ENCODE results near the gene SMAD6. TPM values are rescaled to one million over a fixed set of nuclear protein-coding genes. Genes with fewer than 3 reads are reported as not detected.

SMAD6 gene
- total and polyA plus RNA-seq, 10 of the 15 experiments (the other 5 are each of a cell fraction or from before 2014, with no cell fraction given) = under 0.01 to 0.10 (median 0.03) TPM; not detected in 7

DNA sequence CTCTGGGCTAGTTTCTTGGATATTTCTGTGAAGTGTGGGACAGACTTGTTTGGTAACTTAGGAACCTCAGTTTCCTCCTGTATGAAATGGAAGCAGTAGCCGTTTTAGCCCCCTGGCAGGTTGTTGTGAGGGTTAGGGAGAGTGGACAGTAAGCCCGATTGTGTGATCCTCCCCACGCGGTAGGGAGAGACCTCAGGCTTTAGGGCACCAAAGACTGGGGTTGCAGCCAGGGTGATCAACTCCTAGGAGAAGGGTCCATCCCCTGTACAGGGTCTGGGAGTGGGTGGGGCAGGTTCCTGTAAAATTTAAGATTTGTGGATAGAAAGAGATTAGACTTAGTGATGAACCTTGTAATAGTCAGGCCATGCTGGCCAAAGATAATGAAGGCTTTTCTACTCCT, 120.5 kb downstream of the SMAD6 start:
- RAD21 ChIA-PET (ENCODE audit: unreplicated experiment) = no interaction called here
- H3K4me1 ChIP-seq (ENCODE audit: control insufficient read depth, insufficient read depth, low read length) = no peaks in the 10 kb centered on the region
- SMC1A ChIA-PET (ENCODE audit: uncharacterized antibody, unreplicated experiment) = no interaction called here
- no peak overlapping the region for H3K9ac ChIP-seq (ENCODE audit: control insufficient read depth, insufficient read depth, low read length)
- intact Hi-C loops (cut with micrococcal nuclease; ENCODE audit: unreplicated experiment) = no loop called here
- H3K36me3 ChIP-seq (ENCODE audit: control insufficient read depth in 2 of 2, insufficient read depth in 2 of 2, low read length in 1 of 2) = no peaks in the 10 kb centered on the region
- H3K4me3 ChIP-seq = no peak overlapping the region
- H3K4me2 ChIP-seq (ENCODE audit: control insufficient read depth, insufficient read depth) = no peak overlapping the region
- no peaks in the 10 kb centered on the region; a peak in 1 of 4 replicates for H3K27me3 ChIP-seq (replicated peaks in 1 of 2; ENCODE audit: control insufficient read depth in 2 of 2, insufficient read depth in 2 of 2, low read length in 1 of 2)
- WGBS (ENCODE audit: insufficient coverage, insufficient replicate concordance, low lambda C conversion rate, missing lambda C conversion rate) = 58% methylated on average over 4 of the region's 4 CpGs
- POLR2A ChIA-PET = no interaction called here
- no peaks in the 10 kb centered on the region for H3K9me3 ChIP-seq (replicated peaks; ENCODE audit: control insufficient read depth, insufficient read depth, low read length)
- no peaks in the 10 kb centered on the region for H4K20me1 ChIP-seq (ENCODE audit: control insufficient read depth, insufficient read depth)
- ATAC-seq (no peak), FAIRE-seq (no peak), DNase-seq (ENCODE audit: low read depth, low spot score) (no peak)
- TF ChIP-seq, protein P1, sequence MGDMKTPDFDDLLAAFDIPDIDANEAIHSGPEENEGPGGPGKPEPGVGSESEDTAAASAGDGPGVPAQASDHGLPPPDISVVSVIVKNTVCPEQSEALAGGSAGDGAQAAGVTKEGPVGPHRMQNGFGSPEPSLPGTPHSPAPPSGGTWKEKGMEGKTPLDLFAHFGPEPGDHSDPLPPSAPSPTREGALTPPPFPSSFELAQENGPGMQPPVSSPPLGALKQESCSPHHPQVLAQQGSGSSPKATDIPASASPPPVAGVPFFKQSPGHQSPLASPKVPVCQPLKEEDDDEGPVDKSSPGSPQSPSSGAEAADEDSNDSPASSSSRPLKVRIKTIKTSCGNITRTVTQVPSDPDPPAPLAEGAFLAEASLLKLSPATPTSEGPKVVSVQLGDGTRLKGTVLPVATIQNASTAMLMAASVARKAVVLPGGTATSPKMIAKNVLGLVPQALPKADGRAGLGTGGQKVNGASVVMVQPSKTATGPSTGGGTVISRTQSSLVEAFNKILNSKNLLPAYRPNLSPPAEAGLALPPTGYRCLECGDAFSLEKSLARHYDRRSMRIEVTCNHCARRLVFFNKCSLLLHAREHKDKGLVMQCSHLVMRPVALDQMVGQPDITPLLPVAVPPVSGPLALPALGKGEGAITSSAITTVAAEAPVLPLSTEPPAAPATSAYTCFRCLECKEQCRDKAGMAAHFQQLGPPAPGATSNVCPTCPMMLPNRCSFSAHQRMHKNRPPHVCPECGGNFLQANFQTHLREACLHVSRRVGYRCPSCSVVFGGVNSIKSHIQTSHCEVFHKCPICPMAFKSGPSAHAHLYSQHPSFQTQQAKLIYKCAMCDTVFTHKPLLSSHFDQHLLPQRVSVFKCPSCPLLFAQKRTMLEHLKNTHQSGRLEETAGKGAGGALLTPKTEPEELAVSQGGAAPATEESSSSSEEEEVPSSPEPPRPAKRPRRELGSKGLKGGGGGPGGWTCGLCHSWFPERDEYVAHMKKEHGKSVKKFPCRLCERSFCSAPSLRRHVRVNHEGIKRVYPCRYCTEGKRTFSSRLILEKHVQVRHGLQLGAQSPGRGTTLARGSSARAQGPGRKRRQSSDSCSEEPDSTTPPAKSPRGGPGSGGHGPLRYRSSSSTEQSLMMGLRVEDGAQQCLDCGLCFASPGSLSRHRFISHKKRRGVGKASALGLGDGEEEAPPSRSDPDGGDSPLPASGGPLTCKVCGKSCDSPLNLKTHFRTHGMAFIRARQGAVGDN (IDR thresholded peaks at IDR 0.05) = no peak
- TF ChIP-seq SMARCA5 (IDR thresholded peaks at IDR 0.05) (no peak), ZNF384 (IDR thresholded peaks at IDR 0.05; ENCODE audit: borderline replicate concordance, low read depth, low read length) (no peak), NFIC (IDR thresholded peaks at IDR 0.05; ENCODE audit: low read depth, low read length) (no peak), ZSCAN29 (IDR thresholded peaks at IDR 0.05) (no peak), ZNF24 (IDR thresholded peaks at IDR 0.05) (no peak), JUND (IDR thresholded peaks at IDR 0.05; ENCODE audit: low read depth, low read length) (no peak), ESRRA (IDR thresholded peaks at IDR 0.05; ENCODE audit: low read length) (no peak), TARDBP (IDR thresholded peaks at IDR 0.05; ENCODE audit: borderline replicate concordance) (no peak)
- TF ChIP-seq, protein P2, sequence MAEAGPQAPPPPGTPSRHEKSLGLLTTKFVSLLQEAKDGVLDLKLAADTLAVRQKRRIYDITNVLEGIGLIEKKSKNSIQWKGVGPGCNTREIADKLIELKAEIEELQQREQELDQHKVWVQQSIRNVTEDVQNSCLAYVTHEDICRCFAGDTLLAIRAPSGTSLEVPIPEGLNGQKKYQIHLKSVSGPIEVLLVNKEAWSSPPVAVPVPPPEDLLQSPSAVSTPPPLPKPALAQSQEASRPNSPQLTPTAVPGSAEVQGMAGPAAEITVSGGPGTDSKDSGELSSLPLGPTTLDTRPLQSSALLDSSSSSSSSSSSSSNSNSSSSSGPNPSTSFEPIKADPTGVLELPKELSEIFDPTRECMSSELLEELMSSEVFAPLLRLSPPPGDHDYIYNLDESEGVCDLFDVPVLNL (IDR thresholded peaks at IDR 0.05; ENCODE audit: low read depth, low read length) = no peak
- TF ChIP-seq, protein P3, sequence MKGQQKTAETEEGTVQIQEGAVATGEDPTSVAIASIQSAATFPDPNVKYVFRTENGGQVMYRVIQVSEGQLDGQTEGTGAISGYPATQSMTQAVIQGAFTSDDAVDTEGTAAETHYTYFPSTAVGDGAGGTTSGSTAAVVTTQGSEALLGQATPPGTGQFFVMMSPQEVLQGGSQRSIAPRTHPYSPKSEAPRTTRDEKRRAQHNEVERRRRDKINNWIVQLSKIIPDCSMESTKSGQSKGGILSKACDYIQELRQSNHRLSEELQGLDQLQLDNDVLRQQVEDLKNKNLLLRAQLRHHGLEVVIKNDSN (IDR thresholded peaks at IDR 0.05; ENCODE audit: borderline replicate concordance, extremely low read length, insufficient read depth, low read depth, low read length) = no peak
- TF ChIP-seq, protein P4, sequence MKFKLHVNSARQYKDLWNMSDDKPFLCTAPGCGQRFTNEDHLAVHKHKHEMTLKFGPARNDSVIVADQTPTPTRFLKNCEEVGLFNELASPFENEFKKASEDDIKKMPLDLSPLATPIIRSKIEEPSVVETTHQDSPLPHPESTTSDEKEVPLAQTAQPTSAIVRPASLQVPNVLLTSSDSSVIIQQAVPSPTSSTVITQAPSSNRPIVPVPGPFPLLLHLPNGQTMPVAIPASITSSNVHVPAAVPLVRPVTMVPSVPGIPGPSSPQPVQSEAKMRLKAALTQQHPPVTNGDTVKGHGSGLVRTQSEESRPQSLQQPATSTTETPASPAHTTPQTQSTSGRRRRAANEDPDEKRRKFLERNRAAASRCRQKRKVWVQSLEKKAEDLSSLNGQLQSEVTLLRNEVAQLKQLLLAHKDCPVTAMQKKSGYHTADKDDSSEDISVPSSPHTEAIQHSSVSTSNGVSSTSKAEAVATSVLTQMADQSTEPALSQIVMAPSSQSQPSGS (IDR thresholded peaks at IDR 0.05; ENCODE audit: low read length) = no peak
- TF ChIP-seq, protein P5, sequence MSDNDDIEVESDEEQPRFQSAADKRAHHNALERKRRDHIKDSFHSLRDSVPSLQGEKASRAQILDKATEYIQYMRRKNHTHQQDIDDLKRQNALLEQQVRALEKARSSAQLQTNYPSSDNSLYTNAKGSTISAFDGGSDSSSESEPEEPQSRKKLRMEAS (IDR thresholded peaks at IDR 0.05; ENCODE audit: low read depth, low read length) = no peak
- in situ Hi-C loops (cut with MboI) = no loop called here
- H3K27ac ChIP-seq (ENCODE audit: control insufficient read depth, insufficient read depth) = no peak overlapping the region
- CTCF ChIA-PET = no interaction called here
- BruUV-seq (replicated peaks) = no TSS peak
- no peaks in the 10 kb centered on the region for H3K79me2 ChIP-seq (ENCODE audit: control insufficient read depth, insufficient read depth, low read length)
- no peak overlapping the region for H2AFZ ChIP-seq (ENCODE audit: control insufficient read depth, low read depth, low read length)

Measured in GM12878 (cell line).